CD4-positive, CD25-positive, alpha-beta regulatory T cell (primary cell): Measurements from ENCODE around the gene PRR33. TPM values are rescaled to one million over a fixed set of nuclear protein-coding genes. Genes with fewer than 3 reads are reported as not detected.
A peak's percentile ranks its signal among the peaks of the same experiment; 100 is the strongest.

ENCODE experiments used
- ATAC-seq, 2 donors: fragments of 150-1000 bp; cut with Tn5 transposase; one replicate each; pipeline ENCODE4 v1.10.0; 2021; ENCODE audit warnings: low read depth in 2 of 2, moderate number of reproducible peaks in 2 of 2, moderate library complexity in 1 of 2
- DNase-seq, 3 donors: peaks; one replicate each; pipeline versions ENCODE4 v3.0.0 to v3.0.0-alpha.2; 2012 to 2022; ENCODE audit warnings: mixed read lengths in 1 of 3
- H3K27ac ChIP-seq: one replicate; pipeline ENCODE4 v1.7.0; 2013; ENCODE audit warnings: mild to moderate bottlenecking, low read length; ENCODE audit not compliant: insufficient read depth, poor library complexity, severe bottlenecking
- H3K27me3 ChIP-seq: one replicate; pipeline ENCODE4 v1.7.0; 2013; ENCODE audit warnings: low read length; ENCODE audit not compliant: control insufficient read depth, insufficient read depth
- H3K36me3 ChIP-seq: one replicate; pipeline ENCODE4 v1.7.0; 2013; ENCODE audit warnings: mild to moderate bottlenecking, low read length, moderate library complexity; ENCODE audit not compliant: control insufficient read depth, insufficient read depth
- H3K4me1 ChIP-seq: 2 replicates; pipeline ENCODE4 v1.7.0; 2013; ENCODE audit warnings: mild to moderate bottlenecking, low read length; ENCODE audit not compliant: insufficient read depth, control insufficient read depth, poor library complexity, severe bottlenecking
- H3K4me3 ChIP-seq: one replicate; pipeline ENCODE4 v1.7.0; 2013; ENCODE audit warnings: low read depth, mild to moderate bottlenecking, low read length, moderate library complexity
- H3K9me3 ChIP-seq, 2 experiments: 1 replicate in 1 of 2; 2 replicates in 1 of 2; pipeline ENCODE4 v1.7.0; 2013; ENCODE audit warnings: low read length in 2 of 2, mild to moderate bottlenecking in 1 of 2, moderate library complexity in 1 of 2; ENCODE audit not compliant: control insufficient read depth in 2 of 2
- H3K27ac Mint-ChIP-seq, 3 donors: one replicate each; pipeline ENCODE4 v1.8.0; 2020 to 2022; ENCODE audit warnings: mild to moderate bottlenecking in 3 of 3, mixed read lengths in 3 of 3, moderate library complexity in 2 of 3
- H3K27me3 Mint-ChIP-seq: one replicate; pipeline ENCODE4 v1.8.0; 2022; ENCODE audit warnings: mild to moderate bottlenecking, mixed read lengths
- H3K36me3 Mint-ChIP-seq: one replicate; pipeline ENCODE4 v1.8.0; 2020; ENCODE audit warnings: mixed read lengths
- H3K4me1 Mint-ChIP-seq, 4 donors: one replicate each; pipeline ENCODE4 v1.8.0; 2020 to 2022; ENCODE audit warnings: mixed read lengths in 4 of 4, mild to moderate bottlenecking in 1 of 4
- H3K4me3 Mint-ChIP-seq, 4 donors: one replicate each; pipeline ENCODE4 v1.8.0; 2020 to 2022; ENCODE audit warnings: mild to moderate bottlenecking in 4 of 4, mixed read lengths in 4 of 4, moderate library complexity in 3 of 4
- H3K9me3 Mint-ChIP-seq, 7 donors: one replicate each; pipeline ENCODE4 v1.8.0; 2020 to 2022; ENCODE audit warnings: mixed read lengths in 7 of 7, mild to moderate bottlenecking in 3 of 7, moderate library complexity in 2 of 7
- polyA plus RNA-seq, 4 donors: library from polyadenylated mRNA; unstranded; fragments of 300-500 nt; fragmentation: Illumina TruSeq; gene quantifications; one replicate each; pipeline ENCODE4 v1.2.3, GENCODE V29; 2021
- total RNA-seq: library from RNA; stranded (reverse); gene quantifications from one replicate; pipeline ENCODE4 v1.2.3, GENCODE V29; 2022

PRR33 gene
- total and polyA plus RNA-seq, 5 donors from 2014 or later: 0.06 to 0.09 (median 0.08) TPM; not detected in 2

GRCh38 chr11:1935156-1936071 is 43.7 kb upstream of the PRR33 start:
- H3K9me3 ChIP-seq: no peaks in the 10 kb centered on the region
- Mint-ChIP-seq H3K4me1 (peaks cover 0 to 10% (median 2%) of the 10 kb centered on the region in 4 donors), H3K27me3 (peaks cover 13% of the 10 kb centered on the region), H3K27ac (no peak overlapping the region), H3K36me3 (peaks cover 8% of the 10 kb centered on the region), H3K4me3 (no peak overlapping the region), H3K9me3 (no peaks in the 10 kb centered on the region)
- H3K36me3 ChIP-seq: no peaks in the 10 kb centered on the region
- no peaks in the 10 kb centered on the region for H3K4me1 ChIP-seq
- no peak overlapping the region for H3K4me3 ChIP-seq
- no peaks in the 10 kb centered on the region for H3K27me3 ChIP-seq
- ATAC-seq (no peak), DNase-seq (no peak)
- H3K27ac ChIP-seq: no peak overlapping the region

GRCh38 chr11:1934335-1935155 is 42.9 kb upstream of the PRR33 start:
- Mint-ChIP-seq H3K4me1 (peaks cover 0 to 11% (median 2%) of the 10 kb centered on the region in 4 donors), H3K27me3 (peaks cover 13% of the 10 kb centered on the region), H3K36me3 (peaks cover 8% of the 10 kb centered on the region), H3K4me3 (peak overlapping the region in 1 of 4 donors; percentile 32), H3K9me3 (no peaks in the 10 kb centered on the region), H3K27ac (no peak overlapping the region)
- no peak for DNase-seq
- Histone ChIP-seq H3K27me3 (no peaks in the 10 kb centered on the region), H3K4me3 (no peak overlapping the region), H3K27ac (no peak overlapping the region), H3K36me3 (no peaks in the 10 kb centered on the region), H3K4me1 (no peaks in the 10 kb centered on the region), H3K9me3 (no peaks in the 10 kb centered on the region)
- ATAC-seq: no peak

DNA sequence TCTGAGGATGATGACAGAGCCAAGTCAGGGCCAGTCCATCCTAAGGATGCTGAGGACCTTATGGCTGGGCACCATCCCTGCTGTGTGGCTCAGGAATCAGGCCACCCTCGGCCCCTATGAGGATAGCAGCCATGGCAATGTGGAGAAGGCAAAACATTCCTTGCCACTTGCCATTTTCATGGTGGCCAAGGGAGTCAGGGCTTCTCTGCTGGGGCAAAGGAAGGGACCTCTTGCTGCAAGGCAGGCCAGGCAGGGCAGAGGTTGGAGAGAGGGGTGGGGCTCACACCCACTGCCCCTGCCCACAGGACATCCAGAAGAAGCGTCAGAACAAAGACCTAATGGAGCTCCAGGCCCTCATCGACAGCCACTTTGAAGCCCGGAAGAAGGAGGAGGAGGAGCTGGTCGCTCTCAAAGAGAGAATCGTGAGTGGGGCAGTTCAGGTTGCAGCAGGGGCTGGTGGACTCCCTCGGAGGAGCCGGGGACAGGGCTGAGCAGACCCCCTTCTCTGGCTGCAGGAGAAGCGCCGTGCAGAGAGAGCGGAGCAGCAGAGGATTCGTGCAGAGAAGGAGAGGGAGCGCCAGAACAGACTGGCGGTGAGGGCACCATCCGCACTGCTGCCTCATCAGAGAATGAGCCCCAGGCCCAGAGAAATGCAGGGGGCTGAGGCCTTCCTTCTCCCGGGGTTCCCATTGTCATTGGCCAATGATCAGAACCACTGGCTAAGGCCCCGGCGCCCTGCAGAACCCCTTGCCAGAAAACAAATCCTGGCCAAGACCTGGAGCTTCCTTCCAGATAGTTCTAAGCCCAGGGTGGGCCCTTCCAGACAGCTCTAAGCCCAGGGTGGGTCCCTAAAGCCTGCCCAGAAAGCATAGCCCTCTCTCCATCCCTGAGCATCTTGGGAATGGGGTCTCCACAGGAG is 42.0 kb upstream of the PRR33 start:
- no peak overlapping the region for H3K4me3 ChIP-seq
- Mint-ChIP-seq H3K27ac (no peak overlapping the region), H3K4me3 (peak overlapping the region in 2 of 4 donors; percentile 32 to 68), H3K9me3 (no peaks in the 10 kb centered on the region), H3K27me3 (peaks cover 13% of the 10 kb centered on the region), H3K4me1 (peaks cover 0 to 5% (median 1%) of the 10 kb centered on the region in 4 donors), H3K36me3 (peaks cover 8% of the 10 kb centered on the region)
- no peaks in the 10 kb centered on the region for H3K27me3 ChIP-seq
- H3K9me3 ChIP-seq: no peaks in the 10 kb centered on the region
- ATAC-seq (no peak), DNase-seq (no peak)
- H3K4me1 ChIP-seq: no peaks in the 10 kb centered on the region
- no peak overlapping the region for H3K27ac ChIP-seq
- H3K36me3 ChIP-seq: no peaks in the 10 kb centered on the region

DNA sequence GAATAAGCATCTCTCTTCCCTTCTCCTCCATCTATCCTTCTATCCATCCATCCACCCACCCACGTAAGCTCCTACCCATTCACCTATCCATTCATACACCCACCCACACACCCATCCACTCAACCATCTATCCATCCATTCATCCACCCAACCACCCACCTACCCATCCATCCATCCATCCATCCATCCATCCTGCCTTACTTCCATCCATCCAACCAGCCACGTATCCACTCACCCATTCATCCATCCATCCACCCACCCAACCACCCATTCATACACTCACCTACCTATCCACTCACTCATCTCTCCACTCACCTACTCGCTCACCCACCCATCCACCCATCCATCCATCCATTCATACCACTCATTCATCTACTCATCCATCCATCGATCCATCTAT is 41.0 kb upstream of the PRR33 start:
- no peak for DNase-seq
- Mint-ChIP-seq H3K27me3 (peaks cover 13% of the 10 kb centered on the region), H3K9me3 (no peaks in the 10 kb centered on the region), H3K36me3 (peaks cover 8% of the 10 kb centered on the region), H3K4me1 (peaks cover 0 to 3% (median 1%) of the 10 kb centered on the region in 4 donors), H3K4me3 (no peak overlapping the region), H3K27ac (no peak overlapping the region)
- Histone ChIP-seq H3K27me3 (no peaks in the 10 kb centered on the region), H3K27ac (no peak overlapping the region), H3K36me3 (no peaks in the 10 kb centered on the region), H3K4me3 (no peak overlapping the region), H3K4me1 (no peaks in the 10 kb centered on the region), H3K9me3 (no peaks in the 10 kb centered on the region)
- ATAC-seq: no peak

- Mint-ChIP-seq H3K27ac (no peak overlapping the region), H3K27me3 (peaks cover 13% of the 10 kb centered on the region), H3K4me3 (no peak overlapping the region), H3K9me3 (no peaks in the 10 kb centered on the region), H3K36me3 (peaks cover 8% of the 10 kb centered on the region), H3K4me1 (peaks cover 0 to 3% (median 1%) of the 10 kb centered on the region in 4 donors)
- DNase-seq: peak in 1 of 3 donors; percentile 0
- Histone ChIP-seq H3K27me3 (no peaks in the 10 kb centered on the region), H3K4me3 (no peak overlapping the region), H3K4me1 (no peaks in the 10 kb centered on the region), H3K9me3 (no peaks in the 10 kb centered on the region), H3K36me3 (no peaks in the 10 kb centered on the region), H3K27ac (no peak overlapping the region)
- ATAC-seq: no peak
These were observed 40.4 kb upstream of the PRR33 start for GRCh38 chr11:1932105-1932480.

GRCh38 chr11:1931341-1932104 is 39.8 kb upstream of the PRR33 start:
- Histone ChIP-seq H3K4me1 (no peaks in the 10 kb centered on the region), H3K27me3 (no peaks in the 10 kb centered on the region), H3K36me3 (no peaks in the 10 kb centered on the region), H3K27ac (no peak overlapping the region), H3K4me3 (no peak overlapping the region), H3K9me3 (no peaks in the 10 kb centered on the region)
- Mint-ChIP-seq H3K4me3 (no peak overlapping the region), H3K27ac (no peak overlapping the region), H3K27me3 (peaks cover 13% of the 10 kb centered on the region), H3K9me3 (no peaks in the 10 kb centered on the region), H3K4me1 (peaks cover 0 to 3% (median 1%) of the 10 kb centered on the region in 4 donors), H3K36me3 (peaks cover 8% of the 10 kb centered on the region)
- DNase-seq (no peak), ATAC-seq (no peak)

- Mint-ChIP-seq H3K36me3 (peaks cover 8% of the 10 kb centered on the region), H3K27ac (no peak overlapping the region), H3K4me1 (peaks cover 0 to 3% (median 1%) of the 10 kb centered on the region in 4 donors), H3K27me3 (peaks cover 13% of the 10 kb centered on the region), H3K9me3 (no peaks in the 10 kb centered on the region), H3K4me3 (no peak overlapping the region)
- DNase-seq: peak in 1 of 3 donors; percentile 0
- Histone ChIP-seq H3K36me3 (no peaks in the 10 kb centered on the region), H3K27ac (no peak overlapping the region), H3K27me3 (no peaks in the 10 kb centered on the region), H3K4me1 (no peaks in the 10 kb centered on the region), H3K9me3 (no peaks in the 10 kb centered on the region), H3K4me3 (no peak overlapping the region)
- no peak for ATAC-seq
These were observed 38.8 kb upstream of the PRR33 start for GRCh38 chr11:1930462-1930830.
